ENCODE data around the gene EDN2.

DNA sequence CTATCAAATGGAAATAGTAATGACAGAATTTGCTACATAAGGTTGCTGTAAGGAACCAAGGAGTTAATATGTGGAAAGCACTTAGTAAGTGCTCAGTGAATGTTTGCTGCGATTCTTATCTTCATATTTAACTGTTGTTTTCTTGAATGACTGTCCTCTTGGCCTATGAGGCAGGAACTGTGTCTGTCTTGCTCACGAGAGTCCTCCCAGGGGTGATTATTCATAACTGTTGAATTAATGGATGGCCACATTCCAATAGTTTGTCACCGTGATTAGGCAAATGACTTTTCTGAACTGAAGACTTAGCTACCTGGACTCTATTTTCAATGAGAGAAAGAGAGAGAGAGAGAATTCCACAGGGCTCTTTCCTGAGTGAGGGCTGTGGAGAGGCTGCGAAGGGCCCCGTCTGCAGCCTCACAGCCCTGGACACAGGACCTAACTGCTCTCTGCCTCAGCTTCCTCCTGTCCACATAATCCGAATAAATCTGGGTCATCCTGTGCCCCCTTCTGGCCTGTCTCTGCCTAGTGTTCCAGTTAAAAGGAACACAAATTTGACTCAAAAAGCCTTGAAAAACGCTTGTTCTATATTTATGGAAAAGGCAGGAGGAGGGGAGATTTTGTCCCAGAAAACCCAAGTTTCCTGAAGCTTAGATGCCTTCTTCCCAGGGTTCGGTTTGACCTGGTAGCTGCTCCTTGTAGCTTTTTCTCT is 8.5 kb downstream of the EDN2 start:
- TF ChIP-seq, protein P1, sequence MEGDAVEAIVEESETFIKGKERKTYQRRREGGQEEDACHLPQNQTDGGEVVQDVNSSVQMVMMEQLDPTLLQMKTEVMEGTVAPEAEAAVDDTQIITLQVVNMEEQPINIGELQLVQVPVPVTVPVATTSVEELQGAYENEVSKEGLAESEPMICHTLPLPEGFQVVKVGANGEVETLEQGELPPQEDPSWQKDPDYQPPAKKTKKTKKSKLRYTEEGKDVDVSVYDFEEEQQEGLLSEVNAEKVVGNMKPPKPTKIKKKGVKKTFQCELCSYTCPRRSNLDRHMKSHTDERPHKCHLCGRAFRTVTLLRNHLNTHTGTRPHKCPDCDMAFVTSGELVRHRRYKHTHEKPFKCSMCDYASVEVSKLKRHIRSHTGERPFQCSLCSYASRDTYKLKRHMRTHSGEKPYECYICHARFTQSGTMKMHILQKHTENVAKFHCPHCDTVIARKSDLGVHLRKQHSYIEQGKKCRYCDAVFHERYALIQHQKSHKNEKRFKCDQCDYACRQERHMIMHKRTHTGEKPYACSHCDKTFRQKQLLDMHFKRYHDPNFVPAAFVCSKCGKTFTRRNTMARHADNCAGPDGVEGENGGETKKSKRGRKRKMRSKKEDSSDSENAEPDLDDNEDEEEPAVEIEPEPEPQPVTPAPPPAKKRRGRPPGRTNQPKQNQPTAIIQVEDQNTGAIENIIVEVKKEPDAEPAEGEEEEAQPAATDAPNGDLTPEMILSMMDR (IDR thresholded peaks at IDR 0.05): no peak
- TF ChIP-seq POLR2A (IDR thresholded peaks at IDR 0.05): no peak
- peak in 1 of 2 donors; percentile 68 for TF ChIP-seq POLR2AphosphoS5 (IDR thresholded peaks at IDR 0.05; ENCODE audit: insufficient read depth in 1 of 2, low read depth in 1 of 2)
